IPS DF 4.7 (cell line): ENCODE data around the gene RABGGTA.

Source experiments
- DNase-seq: peaks from one replicate; pipeline ENCODE4 v3.0.0-alpha.2; 2013; ENCODE audit warnings: low spot score; ENCODE audit errors: extremely low read depth

Gene RABGGTA

DNA sequence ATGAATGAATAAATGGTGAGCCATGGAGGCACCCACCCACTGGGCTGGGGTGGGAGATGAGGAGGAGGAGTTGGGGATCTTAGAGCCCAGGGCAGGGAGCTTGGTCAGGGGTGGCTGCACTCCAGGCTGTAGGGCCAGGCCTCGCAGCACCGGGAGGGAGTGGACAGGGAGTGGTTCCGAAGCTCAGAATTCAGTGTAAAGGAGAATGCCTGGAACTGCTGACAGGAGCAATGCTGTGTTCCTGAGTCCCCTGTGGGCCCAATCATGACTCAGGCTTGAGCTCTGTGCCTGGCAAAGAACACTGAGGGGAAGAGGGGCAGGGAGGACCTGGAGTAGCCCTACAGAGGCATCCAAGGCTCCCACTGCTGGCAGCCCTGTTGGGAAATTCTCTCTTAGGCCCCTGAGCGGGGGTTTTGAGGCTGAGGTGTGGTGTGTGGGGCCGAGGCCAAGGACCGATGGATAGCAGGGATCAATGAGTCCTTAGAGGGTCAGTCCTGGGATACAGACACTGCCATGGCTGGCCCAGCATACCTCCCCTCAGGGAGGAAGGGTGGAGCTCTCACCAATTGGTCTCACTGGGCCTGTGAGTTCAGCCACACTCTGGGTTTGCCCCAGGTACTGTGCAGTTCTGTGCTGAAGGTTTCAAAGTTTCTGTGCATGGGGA lies 9.5 kb upstream of the RABGGTA start:
- no peak for DNase-seq

DNA sequence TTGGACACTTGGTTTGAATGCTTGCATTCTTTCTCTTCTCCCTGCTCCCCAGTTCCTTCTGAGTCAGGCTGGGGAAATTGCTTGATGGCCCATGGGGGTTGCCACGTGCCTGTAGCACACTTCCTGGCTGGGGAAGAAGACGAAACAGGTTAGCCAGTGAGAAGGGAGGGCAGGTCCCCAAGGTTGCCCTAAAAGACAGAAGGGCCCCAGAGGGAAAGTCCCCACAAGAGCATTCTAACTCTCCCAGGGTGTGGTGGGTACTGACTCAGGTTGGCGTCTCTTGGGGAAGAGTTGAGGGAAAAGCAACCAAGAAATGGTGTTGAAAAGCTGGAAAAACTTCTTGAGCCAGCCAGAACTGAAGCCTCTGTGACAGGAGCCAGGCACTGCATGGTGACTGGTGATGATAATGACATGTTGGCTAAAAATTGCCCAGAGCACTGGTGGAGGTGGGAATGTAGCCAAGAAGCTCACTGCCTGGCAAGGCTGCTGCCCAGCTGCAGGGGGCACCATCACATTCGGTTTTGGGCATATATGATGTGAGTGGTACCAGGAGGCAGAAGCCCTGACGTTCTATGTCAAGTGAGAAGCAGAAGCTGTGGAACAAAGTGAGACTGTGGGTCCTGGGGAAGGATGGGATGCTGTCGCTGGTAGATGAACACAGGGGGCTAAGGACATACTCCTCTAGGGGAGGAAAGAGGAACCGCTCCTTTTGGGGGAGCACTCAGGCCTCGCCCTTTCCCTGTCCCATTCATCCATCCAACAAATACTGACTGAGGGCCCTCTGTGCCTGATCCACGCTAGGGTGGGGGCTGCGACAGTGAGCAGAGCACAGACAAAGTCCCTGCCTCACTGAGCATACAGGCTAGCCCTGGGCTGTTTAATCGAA lies 8.1 kb upstream of the RABGGTA start:
- no peak for DNase-seq

DNA sequence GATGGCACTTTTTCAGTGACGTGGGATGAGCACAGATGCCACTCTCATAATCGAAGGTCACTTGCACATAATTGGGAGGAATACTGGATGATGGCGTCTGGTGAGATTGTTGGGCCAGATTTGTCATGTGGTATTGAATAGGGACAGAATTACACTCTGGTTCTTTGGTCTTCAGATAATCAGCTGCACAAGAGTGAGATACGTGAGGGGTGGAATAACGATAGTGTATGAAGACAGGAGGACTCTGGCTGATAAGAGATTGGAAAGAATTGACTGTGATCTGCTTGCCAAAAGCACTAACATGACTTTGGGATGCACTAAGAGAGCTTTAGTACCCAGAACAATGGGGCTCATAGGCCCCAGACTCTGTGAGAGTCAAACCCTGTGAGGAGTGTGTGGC lies 7.0 kb upstream of the RABGGTA start:
- no peak for DNase-seq

DNA sequence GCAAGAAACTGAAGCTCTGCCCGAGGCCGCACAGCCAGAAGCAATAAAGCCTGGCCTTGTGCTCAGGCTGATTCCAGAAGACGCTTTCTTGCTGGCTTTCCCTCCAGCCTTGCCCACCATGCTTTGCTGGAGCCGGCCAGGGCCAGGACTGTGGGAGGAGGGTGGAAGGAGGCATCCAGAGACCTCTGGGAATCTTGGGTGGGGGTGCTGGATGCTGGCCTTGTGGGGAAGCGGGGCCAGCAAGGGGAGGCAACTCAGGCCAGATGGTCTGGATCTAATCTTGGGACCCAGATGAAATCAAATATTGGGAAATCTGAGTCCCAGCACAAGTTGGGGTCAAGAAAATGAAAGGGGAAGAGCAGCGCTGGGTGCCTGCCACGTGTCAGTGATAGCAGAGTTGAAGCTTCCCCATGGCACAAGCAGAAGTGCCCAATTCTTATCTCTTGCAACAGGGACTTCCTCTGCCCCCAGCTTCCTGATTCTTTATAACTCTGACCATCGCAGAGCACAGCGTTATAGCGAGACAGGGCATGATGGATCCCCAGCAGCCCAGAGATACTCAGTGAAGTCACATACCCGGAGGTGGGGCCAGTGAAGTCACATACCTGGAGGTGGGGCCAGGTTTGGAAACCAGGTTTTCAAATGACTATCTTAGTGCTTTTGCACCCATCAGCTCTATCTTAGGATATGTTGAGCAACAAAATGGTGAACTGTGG lies 6.4 kb upstream of the RABGGTA start:
- DNase-seq = no peak

DNA sequence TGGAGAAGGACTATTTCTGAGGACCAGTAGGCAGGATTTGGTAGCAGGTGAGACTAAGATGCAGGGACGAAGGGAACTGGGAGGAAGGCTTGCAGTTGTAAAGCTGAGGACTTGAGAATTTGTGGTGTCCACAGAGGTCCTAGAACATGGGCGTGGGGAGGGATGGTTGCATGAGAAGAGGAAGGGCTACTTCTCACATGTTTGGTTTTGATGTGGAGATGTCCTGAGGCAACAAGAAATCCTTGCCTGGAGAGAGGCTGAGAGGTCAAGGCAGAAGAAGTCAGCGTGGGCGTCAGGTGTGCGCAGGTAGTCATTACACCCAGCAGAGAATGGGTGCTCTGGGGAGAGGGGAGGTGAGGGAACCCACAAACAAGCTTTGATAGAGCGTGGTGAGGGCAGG lies 5.7 kb upstream of the RABGGTA start:
- DNase-seq = no peak

DNA sequence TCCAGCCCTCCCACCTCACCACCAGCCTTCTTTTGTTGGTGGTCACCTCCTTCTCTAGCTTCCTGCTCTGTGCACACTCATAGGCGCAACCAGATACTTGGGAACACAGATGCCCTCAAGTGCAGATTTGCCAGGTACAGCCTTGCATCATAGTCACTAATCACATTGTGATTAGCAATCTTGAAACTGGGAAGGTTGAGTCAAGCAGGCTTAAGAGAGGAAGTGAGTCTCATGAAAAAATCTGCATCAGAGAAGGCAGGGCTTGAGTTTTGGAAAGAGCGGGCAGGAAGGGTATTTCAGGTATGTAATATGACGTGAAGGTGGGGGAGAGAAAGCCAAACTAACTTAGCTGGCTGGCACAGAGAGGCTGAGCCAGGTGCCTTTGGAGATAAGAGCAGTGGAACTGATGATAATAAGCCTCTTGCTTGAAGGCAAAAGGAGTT lies 2.7 kb upstream of the RABGGTA start:
- no peak for DNase-seq

DNA sequence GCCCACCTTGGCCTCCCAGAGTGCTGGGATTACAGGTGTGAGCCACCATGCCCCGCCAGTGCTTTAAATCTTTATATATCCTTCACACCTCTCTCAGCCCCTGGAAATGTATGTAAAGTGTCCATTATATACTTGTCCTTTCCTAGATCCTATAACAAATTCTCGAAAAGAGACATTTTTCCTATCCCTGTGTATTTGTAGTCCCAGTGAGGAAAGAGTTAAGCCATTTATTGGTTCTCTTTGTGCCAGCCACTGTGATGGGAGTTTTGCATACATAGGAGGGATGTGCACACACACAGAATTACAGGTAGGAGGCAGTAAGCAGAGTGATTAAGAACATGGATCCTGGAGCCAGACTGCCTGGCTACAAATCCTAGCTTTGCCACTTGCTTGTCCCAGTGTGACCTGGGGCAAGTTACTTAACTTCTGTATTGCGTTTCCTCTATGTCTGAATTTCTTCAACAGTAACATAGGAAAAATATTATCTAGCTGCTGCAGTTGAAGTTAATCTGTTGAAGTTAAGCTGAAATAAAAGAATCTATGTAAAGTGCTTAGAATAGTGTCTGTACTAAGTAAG lies 2.1 kb upstream of the RABGGTA start:
- no peak for DNase-seq

DNA sequence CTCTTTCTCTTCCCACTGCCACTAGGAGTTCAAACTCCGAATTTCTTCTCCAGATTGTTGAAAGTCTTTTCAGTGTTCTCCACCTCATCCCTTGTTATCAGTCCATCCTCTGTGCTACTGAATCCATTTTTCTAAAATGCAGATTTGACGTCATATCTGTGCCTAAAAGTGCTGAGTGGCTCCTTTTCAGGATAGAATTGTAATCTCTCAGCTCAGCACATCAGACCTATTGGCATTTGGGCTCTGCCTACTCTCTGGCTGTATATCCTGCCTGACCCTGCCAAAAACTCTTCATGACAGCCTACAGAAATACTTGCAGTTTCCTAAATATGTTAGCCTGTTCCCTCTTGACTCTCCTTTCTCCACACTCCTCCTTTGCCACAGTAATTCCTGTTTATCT lies 1.1 kb upstream of the RABGGTA start:
- DNase-seq = no peak

DNA sequence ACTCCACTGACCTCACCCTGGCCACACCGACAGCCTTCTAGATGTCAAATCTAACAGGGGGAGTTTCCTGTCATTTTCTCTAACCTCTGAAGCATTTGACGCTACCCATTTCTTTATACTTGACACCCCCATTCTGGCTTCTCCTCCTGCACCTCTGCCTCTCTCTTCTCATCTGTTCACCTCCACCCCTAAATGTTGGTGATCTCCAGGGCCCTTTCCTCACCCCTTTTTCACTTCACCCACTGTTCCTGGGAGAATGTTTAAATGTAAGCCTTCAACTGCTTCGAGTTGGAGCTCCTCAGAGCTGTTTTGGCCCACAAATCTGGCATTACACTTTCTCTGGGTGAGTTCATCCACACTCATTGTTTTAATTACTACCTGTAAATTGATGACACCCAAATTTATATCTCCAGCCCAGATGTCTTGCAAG lies 452 bp upstream of the RABGGTA start:
- no peak for DNase-seq

DNA sequence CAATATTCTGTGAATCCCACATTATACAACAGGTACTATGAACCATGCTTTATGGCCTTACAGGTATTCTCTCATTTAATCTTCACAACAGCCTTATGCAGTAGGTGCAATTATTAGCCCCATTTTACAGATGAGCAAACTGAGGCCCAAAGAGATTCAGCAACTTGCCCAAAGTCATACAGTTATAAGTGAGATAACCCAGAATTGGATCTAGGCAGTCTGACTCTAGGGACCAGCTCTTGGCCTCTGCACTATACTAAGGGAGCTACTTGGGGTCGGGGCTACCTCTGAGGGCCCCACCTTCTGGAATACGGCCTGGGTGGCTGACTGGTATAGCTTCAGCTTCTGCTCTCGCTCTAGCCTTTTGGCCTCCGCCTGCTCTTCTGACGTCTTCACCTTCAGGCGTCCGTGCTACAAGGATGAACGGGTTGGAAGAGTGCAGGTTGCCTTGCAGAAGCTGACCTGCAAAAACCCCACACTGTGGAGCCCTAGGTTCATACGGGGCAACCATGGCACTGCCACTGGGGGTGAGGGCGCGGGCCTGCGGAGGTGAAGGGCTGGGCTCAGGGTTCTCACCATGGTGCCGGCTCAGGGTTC lies 762 bp downstream of the RABGGTA start:
- DNase-seq = no peak

DNA sequence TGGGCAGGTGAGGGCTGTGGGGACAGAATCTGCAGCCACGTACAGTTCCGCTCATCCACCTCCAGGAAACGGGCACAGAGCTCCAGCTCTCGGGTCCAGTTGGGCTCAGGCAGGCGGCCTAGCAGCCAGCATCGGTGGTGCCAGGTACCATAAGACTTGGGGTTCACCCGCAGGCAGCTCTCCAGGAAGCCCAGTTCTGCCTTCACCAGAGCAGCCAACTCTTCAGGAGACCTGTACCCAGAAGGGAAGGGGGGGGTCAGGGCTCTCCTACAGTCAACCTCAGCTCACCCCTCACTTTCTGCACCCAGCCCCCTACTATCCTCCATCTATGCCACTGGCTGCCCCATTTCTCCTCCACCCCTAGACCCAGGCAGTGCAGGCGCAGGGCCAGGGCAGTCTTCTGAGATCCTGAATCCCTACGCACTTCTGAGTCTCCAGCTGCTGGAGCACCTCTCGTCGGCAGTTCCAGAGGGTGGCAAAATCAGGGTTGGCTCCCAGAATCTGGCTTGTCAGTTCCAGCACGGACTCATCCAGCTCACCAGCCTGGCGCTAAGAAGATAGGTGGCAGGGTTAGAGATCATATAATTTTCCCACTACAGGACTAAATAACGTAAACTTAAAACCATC lies 1.4 kb downstream of the RABGGTA start:
- no peak for DNase-seq

DNA sequence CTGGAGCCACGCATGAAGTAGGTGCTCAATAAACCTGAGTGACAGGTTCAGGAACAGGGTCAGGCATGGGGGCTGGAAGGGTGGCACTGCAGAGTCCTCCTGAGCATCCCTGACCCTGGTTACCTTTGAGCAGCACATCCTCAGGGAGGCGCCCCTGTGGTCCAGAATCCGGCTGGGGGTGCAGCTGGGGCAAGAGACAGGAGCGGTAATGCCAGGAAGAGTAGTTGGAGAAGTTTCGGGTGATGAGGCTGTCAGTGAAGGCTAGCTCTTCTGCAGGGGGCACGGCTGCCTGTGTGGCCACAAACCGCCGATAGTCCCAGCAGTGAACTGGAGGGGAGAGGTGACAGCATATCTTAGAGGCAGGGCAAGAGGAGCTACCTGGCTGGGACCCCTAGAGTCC lies 2.0 kb downstream of the RABGGTA start:
- no peak for DNase-seq

DNA sequence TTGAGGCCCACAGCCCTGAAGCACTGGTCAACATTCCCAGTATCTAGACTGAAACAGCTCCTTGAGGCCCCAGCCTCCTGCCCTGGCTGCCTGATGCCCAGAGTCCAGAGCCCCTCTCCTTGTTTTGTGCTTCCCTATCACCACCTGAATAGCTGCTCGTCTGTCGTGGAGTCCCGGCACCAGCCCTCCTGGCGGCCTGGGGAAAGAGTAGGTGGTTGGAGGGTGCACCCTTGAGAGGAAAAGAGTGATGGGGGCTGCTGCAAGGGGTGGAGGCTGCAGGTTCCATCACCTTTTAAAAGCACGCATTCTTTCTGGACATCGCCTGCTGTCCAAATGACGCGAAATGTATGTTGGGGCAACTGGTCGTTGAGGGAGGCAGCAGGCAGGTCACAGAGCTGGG lies 3.2 kb downstream of the RABGGTA start:
- DNase-seq = no peak

DNA sequence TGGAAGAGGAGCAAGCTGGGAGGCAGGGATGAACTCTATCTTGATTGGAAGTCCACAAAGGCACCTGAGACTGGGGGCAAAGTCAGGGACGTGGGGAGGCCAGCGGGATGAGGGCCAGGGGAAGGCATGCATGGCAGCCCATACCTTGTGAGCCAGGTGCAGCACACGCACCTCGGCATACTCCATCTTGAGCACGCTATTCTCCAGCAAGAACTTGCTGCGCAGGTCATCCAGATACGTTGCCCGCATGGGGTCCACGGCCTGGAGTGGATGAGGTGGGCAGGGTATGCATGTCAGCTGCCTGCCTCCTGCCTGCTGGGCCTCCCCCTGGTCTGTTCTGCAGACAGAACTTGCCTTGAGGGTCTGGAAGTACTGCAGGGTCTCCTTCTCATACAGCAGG lies 3.9 kb downstream of the RABGGTA start:
- DNase-seq = no peak

DNA sequence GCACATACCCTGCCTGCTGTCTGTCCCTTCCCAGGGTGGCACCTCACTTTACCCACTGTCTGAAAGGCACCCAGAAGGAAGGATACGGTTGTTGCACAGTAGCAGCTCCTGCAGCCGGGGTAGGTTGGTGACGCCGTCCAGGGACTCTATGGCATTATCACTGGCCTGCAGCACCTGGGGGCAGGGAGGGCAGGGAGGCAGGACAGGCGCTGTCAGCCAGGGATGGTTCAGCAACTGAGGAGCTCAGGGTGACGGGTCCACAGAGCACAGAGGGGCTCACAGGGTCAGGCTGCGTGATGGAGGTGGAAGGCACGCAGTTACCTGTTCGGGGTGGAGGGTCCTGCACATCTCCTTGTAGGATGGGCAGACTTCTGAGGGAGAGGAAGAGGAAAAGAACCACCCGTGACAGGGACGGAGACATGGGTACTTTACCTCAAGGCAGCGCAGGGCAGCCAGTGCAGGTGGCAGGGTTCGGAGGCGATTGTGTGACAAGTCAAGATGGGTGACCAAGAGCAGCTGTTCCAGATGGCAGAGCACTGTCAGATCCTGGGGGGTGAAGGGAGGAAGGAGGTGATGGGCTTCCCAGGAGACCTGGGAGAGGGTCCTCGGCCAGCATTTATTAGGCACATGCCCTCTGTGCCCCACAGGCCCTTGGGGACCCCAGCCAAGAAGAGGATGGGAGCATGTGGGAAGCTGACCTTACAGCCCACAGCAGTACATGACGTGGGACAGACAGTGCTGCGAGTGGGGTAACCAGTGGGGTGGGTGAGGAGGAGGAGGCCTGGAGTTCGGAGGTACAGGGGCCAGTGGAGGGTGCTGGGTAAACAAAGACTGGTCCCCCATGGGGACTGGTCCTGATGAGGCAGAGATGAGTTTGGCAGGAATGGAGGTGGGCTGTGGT lies 4.8 kb downstream of the RABGGTA start:
- no peak for DNase-seq

DNA sequence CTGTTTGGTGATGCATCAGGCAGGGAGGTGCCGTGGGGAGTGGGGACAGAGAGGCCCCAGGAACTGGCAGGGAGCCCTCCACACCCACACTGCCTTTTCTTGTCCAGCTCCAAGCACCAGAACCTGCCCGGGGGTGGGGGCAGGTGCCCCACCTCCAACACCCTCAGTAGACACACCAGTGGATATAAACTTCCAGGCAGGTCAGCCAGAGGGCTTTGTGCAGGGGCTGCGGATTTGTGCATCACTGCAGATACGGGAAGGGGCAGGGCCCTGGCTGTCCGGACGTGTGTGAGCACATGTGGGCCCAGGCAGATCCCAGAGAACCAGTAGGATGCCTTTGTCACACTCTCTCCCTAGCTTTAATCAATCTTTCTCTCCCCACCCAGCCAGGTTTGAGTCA lies 7.1 kb downstream of the RABGGTA start:
- DNase-seq = no peak

DNA sequence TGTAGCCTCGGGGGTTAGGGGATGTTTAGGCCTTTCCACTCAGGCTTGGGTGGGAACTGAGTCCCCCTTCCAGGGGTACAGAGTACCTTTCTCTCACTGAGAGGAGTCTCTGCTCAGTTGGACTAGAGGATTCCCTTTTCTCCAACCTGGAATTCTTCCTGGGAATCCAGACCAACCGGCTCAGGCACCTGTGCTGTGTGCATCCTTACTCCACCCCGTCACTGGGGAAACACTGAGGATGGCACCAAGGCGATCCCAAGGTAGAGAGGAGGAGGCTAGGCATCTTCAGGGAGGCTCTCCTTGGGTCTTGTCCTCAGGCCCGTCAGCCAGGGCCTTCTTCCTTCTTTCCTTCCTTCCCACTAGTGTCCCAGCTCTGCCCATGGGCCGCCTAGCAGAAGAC lies 7.5 kb downstream of the RABGGTA start:
- no peak for DNase-seq

DNA sequence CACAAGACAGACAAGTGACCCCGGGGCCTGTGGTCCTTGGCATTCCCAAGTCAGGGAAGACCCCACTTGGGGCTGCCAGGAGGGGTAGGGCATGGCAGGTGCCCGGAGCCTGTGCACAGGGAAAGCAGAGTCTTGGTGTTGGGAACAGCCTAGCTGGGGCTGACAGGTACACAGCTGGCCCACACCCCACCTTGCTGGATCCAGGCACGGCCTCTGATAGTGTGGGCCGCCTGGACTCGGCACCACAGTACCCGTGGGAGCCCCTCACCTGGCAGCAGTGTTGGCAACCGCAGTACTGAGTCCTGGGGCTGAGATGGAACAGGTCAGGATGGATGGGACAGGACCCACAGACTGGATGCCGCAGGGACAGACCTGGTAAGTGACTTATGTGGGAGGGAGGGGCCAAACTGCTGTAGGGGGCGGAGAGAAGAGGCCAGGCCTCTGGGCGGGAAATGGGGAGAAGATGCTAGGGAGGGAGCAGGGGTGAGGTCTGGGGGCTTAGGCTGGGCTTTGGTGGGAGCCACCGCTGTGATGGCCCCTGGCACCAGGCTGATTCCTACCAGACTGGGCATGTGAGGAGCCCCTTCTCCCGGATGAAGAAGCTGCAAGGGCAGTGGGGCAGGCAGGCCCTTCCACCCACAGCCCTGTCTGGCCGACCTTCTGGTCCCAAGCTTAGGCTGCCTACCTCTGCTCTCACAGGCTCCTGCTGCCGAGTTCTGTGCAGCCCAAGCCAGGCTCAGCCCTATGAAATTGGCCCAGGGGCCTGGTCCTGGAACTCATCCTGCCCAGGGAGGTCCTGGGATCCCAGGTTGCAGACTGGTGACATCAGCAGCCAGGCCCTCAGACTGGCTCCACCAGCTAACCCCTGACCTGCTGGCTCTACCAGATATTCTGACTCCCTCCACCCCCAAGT lies 8.3 kb downstream of the RABGGTA start, which contains the start of gene TGM1:
TGM1 (minus strand) TSS at position 357 of the 913 bp plus-strand sequence. CDS start 825 bp downstream, outside the sequence.
- DNase-seq = no peak

DNA sequence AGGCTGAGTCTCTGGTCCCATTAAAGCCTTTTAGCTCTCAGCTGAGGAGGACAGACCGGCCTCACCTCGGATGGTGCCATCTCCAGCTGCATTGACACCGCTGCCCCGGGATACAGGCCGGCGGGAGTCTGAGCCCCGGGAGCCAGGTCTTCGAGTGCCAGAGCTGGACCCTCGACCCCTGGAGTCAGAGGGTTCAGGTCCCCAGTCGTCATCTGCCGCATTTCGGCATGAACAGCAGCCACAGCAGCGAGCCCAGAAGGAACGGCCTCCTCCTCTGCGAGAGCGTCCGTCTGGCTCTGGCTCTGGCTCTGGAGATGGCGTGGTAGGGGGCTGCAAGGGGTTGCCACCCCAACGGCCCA lies 9.4 kb downstream of the RABGGTA start:
- no peak for DNase-seq
